Measurements from ENCODE around the gene CACNG4. TPM values are rescaled to one million over a fixed set of nuclear protein-coding genes. Genes with fewer than 3 reads are reported as not detected.
"Not testable (repeated sequence)": the region's sequence is repeated elsewhere in the genome, so short reads cannot be mapped to it uniquely, and the experiment has no call there.

CACNG4 gene
- total RNA-seq, 1 donor from 2014 or later = 0.74 TPM

DNA sequence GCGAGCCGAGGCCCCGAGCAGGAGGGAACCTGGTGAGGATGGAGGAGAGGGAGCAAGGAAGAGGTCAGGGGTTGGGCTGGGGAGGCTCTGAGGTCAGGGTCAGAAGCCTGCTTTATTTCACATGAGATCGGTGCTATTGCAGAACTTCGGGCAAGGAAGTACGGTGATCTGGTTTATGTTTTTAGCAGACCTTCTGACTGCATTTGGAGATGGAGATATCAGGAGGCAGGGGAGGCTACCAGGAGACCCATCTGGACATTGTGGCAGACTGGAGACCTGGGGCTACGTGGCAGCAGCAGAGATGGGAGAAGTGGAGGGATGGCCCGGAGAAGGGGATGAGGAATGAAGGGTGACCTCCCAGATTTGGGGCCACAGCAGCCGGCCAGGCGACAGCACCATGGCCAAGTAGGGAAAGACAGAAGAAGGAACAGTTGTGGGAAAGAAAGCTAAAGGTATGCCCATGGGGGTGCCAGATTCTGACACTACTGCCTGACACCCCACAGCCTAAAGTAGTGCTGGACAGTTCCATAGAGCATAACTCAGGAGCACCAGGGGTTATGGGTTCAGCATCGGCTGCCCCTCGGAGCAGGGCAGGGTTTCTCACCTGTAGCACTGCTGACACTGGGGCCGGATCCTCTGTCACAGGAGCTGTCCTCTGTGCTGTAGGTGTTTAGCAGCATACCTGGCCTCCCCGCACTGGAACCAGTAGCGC is 7.4 kb downstream of the CACNG4 start:
- H3K4me3 ChIP-seq = no peak overlapping the region
- no peak overlapping the region for H3K27ac ChIP-seq
- no peak for DNase-seq (ENCODE audit: extremely low spot score in 2 of 2)
- H3K9me3 ChIP-seq = no peaks in the 10 kb centered on the region
- no peaks in the 10 kb centered on the region for H3K27me3 ChIP-seq
- H3K4me1 ChIP-seq = no peaks in the 10 kb centered on the region
- TF ChIP-seq, protein P1, sequence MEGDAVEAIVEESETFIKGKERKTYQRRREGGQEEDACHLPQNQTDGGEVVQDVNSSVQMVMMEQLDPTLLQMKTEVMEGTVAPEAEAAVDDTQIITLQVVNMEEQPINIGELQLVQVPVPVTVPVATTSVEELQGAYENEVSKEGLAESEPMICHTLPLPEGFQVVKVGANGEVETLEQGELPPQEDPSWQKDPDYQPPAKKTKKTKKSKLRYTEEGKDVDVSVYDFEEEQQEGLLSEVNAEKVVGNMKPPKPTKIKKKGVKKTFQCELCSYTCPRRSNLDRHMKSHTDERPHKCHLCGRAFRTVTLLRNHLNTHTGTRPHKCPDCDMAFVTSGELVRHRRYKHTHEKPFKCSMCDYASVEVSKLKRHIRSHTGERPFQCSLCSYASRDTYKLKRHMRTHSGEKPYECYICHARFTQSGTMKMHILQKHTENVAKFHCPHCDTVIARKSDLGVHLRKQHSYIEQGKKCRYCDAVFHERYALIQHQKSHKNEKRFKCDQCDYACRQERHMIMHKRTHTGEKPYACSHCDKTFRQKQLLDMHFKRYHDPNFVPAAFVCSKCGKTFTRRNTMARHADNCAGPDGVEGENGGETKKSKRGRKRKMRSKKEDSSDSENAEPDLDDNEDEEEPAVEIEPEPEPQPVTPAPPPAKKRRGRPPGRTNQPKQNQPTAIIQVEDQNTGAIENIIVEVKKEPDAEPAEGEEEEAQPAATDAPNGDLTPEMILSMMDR (IDR thresholded peaks at IDR 0.05) = no peak
- TF ChIP-seq POLR2A (IDR thresholded peaks at IDR 0.05) = no peak
- no peak for TF ChIP-seq POLR2AphosphoS5 (IDR thresholded peaks at IDR 0.05; ENCODE audit: insufficient read depth in 1 of 2, low read depth in 1 of 2)
- H3K36me3 ChIP-seq = no peaks in the 10 kb centered on the region
- intact Hi-C loops (cut with DNase I) = no loop called here

DNA sequence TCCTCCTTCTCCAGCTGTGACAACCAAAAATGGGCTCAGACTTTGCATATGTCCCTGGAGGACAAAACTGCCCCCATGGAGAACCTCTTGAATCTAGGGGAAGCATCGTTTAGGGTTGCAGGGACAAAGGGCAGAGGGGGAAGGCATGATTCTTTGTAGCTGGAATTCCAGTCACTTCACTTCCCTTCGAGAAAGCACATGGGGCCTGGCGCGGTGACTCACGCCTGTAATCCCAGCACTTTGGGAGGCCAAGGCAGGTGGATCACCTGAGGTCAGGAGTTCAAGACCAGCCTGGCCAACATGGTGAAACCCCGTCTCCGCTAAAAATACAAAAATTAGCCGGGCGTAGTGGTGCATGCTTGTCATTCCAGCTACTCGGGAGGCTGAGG is 7.9 kb downstream of the CACNG4 start:
- H3K36me3 ChIP-seq; H3K4me3 ChIP-seq; H3K4me1 ChIP-seq; H3K9me3 ChIP-seq; H3K27ac ChIP-seq; DNase-seq (ENCODE audit: extremely low spot score in 2 of 2); H3K27me3 ChIP-seq; intact Hi-C loops (cut with DNase I): not testable (repeated sequence)

DNA sequence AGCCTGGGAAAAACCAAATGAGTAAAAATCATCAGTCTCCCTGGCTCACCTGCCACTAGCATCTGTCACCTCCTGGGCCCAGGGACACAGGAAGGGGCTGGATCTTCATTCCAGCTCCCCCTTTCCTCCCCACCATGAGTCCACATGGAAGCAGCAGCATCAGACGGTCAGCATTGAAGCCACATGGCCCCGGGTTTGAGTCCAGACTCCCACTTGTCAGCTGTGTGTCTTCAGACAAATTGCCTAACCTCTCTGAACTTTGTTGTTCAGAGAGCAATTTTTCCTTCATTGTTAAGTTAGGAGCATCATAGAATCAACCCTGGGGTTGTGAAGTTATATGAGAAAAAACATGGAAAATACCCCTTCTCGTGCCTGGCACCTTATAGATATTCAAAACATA is 10.7 kb downstream of the CACNG4 start:
- Histone ChIP-seq H3K27me3 (no peaks in the 10 kb centered on the region), H3K27ac (no peak overlapping the region), H3K4me3 (no peak overlapping the region), H3K36me3 (no peaks in the 10 kb centered on the region), H3K9me3 (no peaks in the 10 kb centered on the region), H3K4me1 (no peaks in the 10 kb centered on the region)
- TF ChIP-seq POLR2AphosphoS5 (IDR thresholded peaks at IDR 0.05; ENCODE audit: insufficient read depth in 1 of 2, low read depth in 1 of 2) (no peak), POLR2A (IDR thresholded peaks at IDR 0.05) (no peak)
- TF ChIP-seq, protein P1 (IDR thresholded peaks at IDR 0.05) = no peak
- no peak for DNase-seq (ENCODE audit: extremely low spot score in 2 of 2)
- intact Hi-C loops (cut with DNase I) = no loop called here

DNA sequence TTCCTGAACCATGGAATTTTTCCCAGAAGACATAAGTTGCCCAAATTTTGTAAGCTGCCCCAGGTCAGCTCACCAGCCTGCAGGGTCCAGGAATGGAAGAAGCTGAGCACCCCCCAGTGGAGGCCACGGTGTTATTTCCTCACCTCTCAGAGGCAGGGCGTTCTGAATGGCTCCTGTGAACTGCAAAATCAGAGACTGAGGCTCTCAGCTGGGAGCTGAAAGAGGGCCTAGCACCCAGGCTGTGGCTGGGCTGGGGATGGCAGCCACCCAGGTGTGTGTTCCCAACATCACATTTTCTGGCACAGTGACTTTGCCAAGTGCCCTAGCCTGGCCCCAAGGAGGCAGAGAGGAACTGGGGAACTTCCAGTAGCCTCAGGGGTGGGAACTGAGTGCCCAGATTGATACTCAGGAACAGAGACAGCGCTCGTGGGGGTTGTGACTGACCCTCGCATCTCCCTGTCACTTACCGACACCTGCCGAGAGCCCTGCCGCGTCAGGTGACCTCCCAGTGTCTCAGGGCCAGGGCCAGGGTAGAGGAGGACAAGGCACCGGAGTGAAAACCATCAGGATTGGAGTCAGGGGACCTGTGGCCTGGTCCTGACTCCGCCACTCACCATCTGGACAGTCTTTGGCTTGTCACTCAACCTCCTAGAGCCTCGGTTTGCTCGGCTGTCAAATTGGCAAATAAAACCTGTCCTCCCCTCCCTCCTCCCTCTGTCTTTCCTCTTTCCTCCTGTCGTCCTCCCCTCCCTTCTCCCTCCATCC is 11.3 kb downstream of the CACNG4 start:
- Histone ChIP-seq H3K9me3 (no peaks in the 10 kb centered on the region), H3K4me3 (no peak overlapping the region), H3K4me1 (no peaks in the 10 kb centered on the region), H3K27ac (no peak overlapping the region), H3K27me3 (no peaks in the 10 kb centered on the region), H3K36me3 (no peaks in the 10 kb centered on the region)
- intact Hi-C loops (cut with DNase I) = no loop called here
- no peak for DNase-seq (ENCODE audit: extremely low spot score in 2 of 2)
- TF ChIP-seq POLR2AphosphoS5 (IDR thresholded peaks at IDR 0.05; ENCODE audit: insufficient read depth in 1 of 2, low read depth in 1 of 2) = no peak
- TF ChIP-seq POLR2A (IDR thresholded peaks at IDR 0.05) = no peak
- TF ChIP-seq, protein P1 (IDR thresholded peaks at IDR 0.05) = no peak

DNA sequence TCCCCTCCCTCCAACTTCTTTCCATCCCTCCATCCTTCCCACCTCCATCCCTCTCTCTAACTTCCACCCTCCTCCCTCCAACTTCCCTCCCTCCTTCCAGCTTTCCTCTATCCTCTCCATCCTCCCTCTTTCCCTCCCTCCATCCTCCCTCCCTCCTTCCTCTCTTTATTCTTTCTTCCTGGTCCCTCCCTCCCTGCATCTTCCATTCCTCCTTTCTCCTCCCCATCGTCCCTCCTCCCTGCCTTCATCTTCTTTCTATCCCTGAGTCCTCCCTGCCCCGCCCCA is 11.8 kb downstream of the CACNG4 start:
- no peaks in the 10 kb centered on the region for H3K36me3 ChIP-seq
- H3K27ac ChIP-seq = no peak overlapping the region
- DNase-seq (ENCODE audit: extremely low spot score in 2 of 2) = no peak
- H3K4me3 ChIP-seq = no peak overlapping the region
- no peaks in the 10 kb centered on the region for H3K27me3 ChIP-seq
- no peaks in the 10 kb centered on the region for H3K4me1 ChIP-seq
- H3K9me3 ChIP-seq = no peaks in the 10 kb centered on the region
- intact Hi-C loops (cut with DNase I) = no loop called here
- TF ChIP-seq, protein P1 (IDR thresholded peaks at IDR 0.05) = no peak
- TF ChIP-seq POLR2A (IDR thresholded peaks at IDR 0.05) (no peak), POLR2AphosphoS5 (IDR thresholded peaks at IDR 0.05; ENCODE audit: insufficient read depth in 1 of 2, low read depth in 1 of 2) (no peak)

Measured in vagina (tissue), 2 donors.